ENCODE results near the gene GH1. TPM values are rescaled to one million over a fixed set of nuclear protein-coding genes. Genes with fewer than 3 reads are reported as not detected.
"Not testable (repeated sequence)": the region's sequence is repeated elsewhere in the genome, so short reads cannot be mapped to it uniquely, and the experiment has no call there.

Gene GH1
- total and polyA plus RNA-seq, 4 donors, result not detected

- ATAC-seq (ENCODE audit: low FRiP score); H3K27ac ChIP-seq (ENCODE audit: low read depth in 1 of 2, low read length in 2 of 2); H3K4me3 ChIP-seq (ENCODE audit: low read length in 2 of 2); H3K36me3 ChIP-seq (ENCODE audit: control insufficient read depth in 1 of 2, insufficient read depth in 2 of 2, low read length in 1 of 2); H3K4me1 ChIP-seq (ENCODE audit: control insufficient read depth in 1 of 2, insufficient read depth in 2 of 2, low read length in 2 of 2); H3K27me3 ChIP-seq (ENCODE audit: control insufficient read depth in 1 of 2, insufficient read depth in 2 of 2, low read length in 1 of 2); intact Hi-C loops (cut with DNase I); H3K9me3 ChIP-seq (ENCODE audit: control insufficient read depth, low read length): not testable (repeated sequence)
- peak in 1 of 2 donors; percentile 60 for DNase-seq
- 92 to 94% methylated on average over 5 of the region's 5 CpGs for WGBS, 2 donors
Observed at GRCh38 chr17:63920779-63921178, 2.1 kb upstream of the GH1 start.

- H3K4me3 ChIP-seq (ENCODE audit: low read length in 2 of 2); H3K27ac ChIP-seq (ENCODE audit: low read depth in 1 of 2, low read length in 2 of 2); H3K4me1 ChIP-seq (ENCODE audit: control insufficient read depth in 1 of 2, insufficient read depth in 2 of 2, low read length in 2 of 2); H3K36me3 ChIP-seq (ENCODE audit: control insufficient read depth in 1 of 2, insufficient read depth in 2 of 2, low read length in 1 of 2); ATAC-seq (ENCODE audit: low FRiP score); H3K9me3 ChIP-seq (ENCODE audit: control insufficient read depth, low read length); H3K27me3 ChIP-seq (ENCODE audit: control insufficient read depth in 1 of 2, insufficient read depth in 2 of 2, low read length in 1 of 2); intact Hi-C loops (cut with DNase I): not testable (repeated sequence)
- DNase-seq, result peak in 1 of 2 donors; percentile 14
- 91 to 92% methylated on average over 6 of the region's 6 CpGs for WGBS, 2 donors
Observed at GRCh38 chr17:63920050-63920449, 1.4 kb upstream of the GH1 start.

- intact Hi-C loops (cut with DNase I), result loop anchor here (5.0 to 10.0 kb wide), 3 partner anchors 105 to 213 kb away; partner anchors contain the start of genes ERN1 (in 1 of the 2) and ICAM2 (in 1 of the 2)
- 42 to 46% methylated on average over 8 of the region's 8 CpGs for WGBS, 2 donors
- peak; percentile 68 to 77 for DNase-seq
Observed at GRCh38 chr17:63919311-63919723, 678 bp upstream of the GH1 start.

GRCh38 chr17:63918305-63918704 is 334 bp downstream of the GH1 start:
- Histone ChIP-seq H3K27me3 (ENCODE audit: control insufficient read depth in 1 of 2, insufficient read depth in 2 of 2, low read length in 1 of 2) (no peaks in the 10 kb centered on the region), H3K36me3 (ENCODE audit: control insufficient read depth in 1 of 2, insufficient read depth in 2 of 2, low read length in 1 of 2) (no peaks in the 10 kb centered on the region), H3K4me3 (ENCODE audit: low read length in 2 of 2) (no peak overlapping the region), H3K27ac (ENCODE audit: low read depth in 1 of 2, low read length in 2 of 2) (no peak overlapping the region), H3K4me1 (ENCODE audit: control insufficient read depth in 1 of 2, insufficient read depth in 2 of 2, low read length in 2 of 2) (no peaks in the 10 kb centered on the region), H3K9me3 (ENCODE audit: control insufficient read depth, low read length) (no peaks in the 10 kb centered on the region)
- 52 to 54% methylated on average over 10 of the region's 10 CpGs for WGBS, 2 donors
- ATAC-seq (ENCODE audit: low FRiP score) (no peak), DNase-seq (peak; percentile 21 to 57)
- intact Hi-C loops (cut with DNase I), result loop anchor here (5.0 to 10.0 kb wide), 3 partner anchors 106 to 214 kb away; partner anchors contain the start of genes ERN1 (in 1 of the 2) and ICAM2 (in 1 of the 2)

More at GRCh38 chr17:63919311-63919723, 678 bp upstream of the GH1 start:
- H3K9me3 ChIP-seq (ENCODE audit: control insufficient read depth, low read length), result no peaks in the 10 kb centered on the region
- H3K4me3 ChIP-seq (ENCODE audit: low read length in 2 of 2), result no peak overlapping the region
- no peaks in the 10 kb centered on the region for H3K27me3 ChIP-seq (ENCODE audit: control insufficient read depth in 1 of 2, insufficient read depth in 2 of 2, low read length in 1 of 2)
- no peaks in the 10 kb centered on the region for H3K36me3 ChIP-seq (ENCODE audit: control insufficient read depth in 1 of 2, insufficient read depth in 2 of 2, low read length in 1 of 2)
- no peak overlapping the region for H3K27ac ChIP-seq (ENCODE audit: low read depth in 1 of 2, low read length in 2 of 2)
- ATAC-seq (ENCODE audit: low FRiP score), result peak; percentile 80
- no peaks in the 10 kb centered on the region for H3K4me1 ChIP-seq (ENCODE audit: control insufficient read depth in 1 of 2, insufficient read depth in 2 of 2, low read length in 2 of 2)

- H3K4me1 ChIP-seq (ENCODE audit: control insufficient read depth in 1 of 2, insufficient read depth in 2 of 2, low read length in 2 of 2), result no peaks in the 10 kb centered on the region
- no peaks in the 10 kb centered on the region for H3K9me3 ChIP-seq (ENCODE audit: control insufficient read depth, low read length)
- 79 to 82% methylated on average over 13 of the region's 13 CpGs for WGBS, 2 donors
- intact Hi-C loops (cut with DNase I), result loop anchor here (5.0 to 10.0 kb wide), 3 partner anchors 107 to 215 kb away; partner anchors contain the start of genes ERN1 (in 1 of the 2) and ICAM2 (in 1 of the 2)
- H3K4me3 ChIP-seq (ENCODE audit: low read length in 2 of 2), result no peak overlapping the region
- no peaks in the 10 kb centered on the region for H3K27me3 ChIP-seq (ENCODE audit: control insufficient read depth in 1 of 2, insufficient read depth in 2 of 2, low read length in 1 of 2)
- DNase-seq (peak; percentile 27 to 68), ATAC-seq (ENCODE audit: low FRiP score) (no peak)
- H3K36me3 ChIP-seq (ENCODE audit: control insufficient read depth in 1 of 2, insufficient read depth in 2 of 2, low read length in 1 of 2), result no peaks in the 10 kb centered on the region
- no peak overlapping the region for H3K27ac ChIP-seq (ENCODE audit: low read depth in 1 of 2, low read length in 2 of 2)
Observed at GRCh38 chr17:63917646-63918045, 993 bp downstream of the GH1 start.

GRCh38 chr17:63917206-63917605 is 1.4 kb downstream of the GH1 start:
- not testable (repeated sequence) for H3K27me3 ChIP-seq (ENCODE audit: control insufficient read depth in 1 of 2, insufficient read depth in 2 of 2, low read length in 1 of 2); H3K4me3 ChIP-seq (ENCODE audit: low read length in 2 of 2); ATAC-seq (ENCODE audit: low FRiP score); H3K36me3 ChIP-seq (ENCODE audit: control insufficient read depth in 1 of 2, insufficient read depth in 2 of 2, low read length in 1 of 2); H3K4me1 ChIP-seq (ENCODE audit: control insufficient read depth in 1 of 2, insufficient read depth in 2 of 2, low read length in 2 of 2); H3K27ac ChIP-seq (ENCODE audit: low read depth in 1 of 2, low read length in 2 of 2); H3K9me3 ChIP-seq (ENCODE audit: control insufficient read depth, low read length)
- WGBS, 2 donors, result 86 to 89% methylated on average over 7 to 11 of the region's 11 CpGs
- intact Hi-C loops (cut with DNase I), result loop anchor here (5.0 to 10.0 kb wide), 3 partner anchors 108 to 215 kb away; partner anchors contain the start of genes ERN1 (in 1 of the 2) and ICAM2 (in 1 of the 2)
- DNase-seq, result peak in 1 of 2 donors; percentile 53

GRCh38 chr17:63916566-63917185 is 2.0 kb downstream of the GH1 start:
- intact Hi-C loops (cut with DNase I), result loop anchor here (5.0 to 10.0 kb wide), 3 partner anchors 108 to 216 kb away; partner anchors contain the start of genes ERN1 (in 1 of the 2) and ICAM2 (in 1 of the 2)
- WGBS, 2 donors, result 77 to 80% methylated on average over 12 of the region's 12 CpGs
- ATAC-seq (ENCODE audit: low FRiP score) (no peak), DNase-seq (peak; percentile 29 to 34)
- Histone ChIP-seq H3K27me3 (ENCODE audit: control insufficient read depth in 1 of 2, insufficient read depth in 2 of 2, low read length in 1 of 2) (no peaks in the 10 kb centered on the region), H3K27ac (ENCODE audit: low read depth in 1 of 2, low read length in 2 of 2) (no peak overlapping the region), H3K9me3 (ENCODE audit: control insufficient read depth, low read length) (no peaks in the 10 kb centered on the region), H3K4me3 (ENCODE audit: low read length in 2 of 2) (no peak overlapping the region), H3K4me1 (ENCODE audit: control insufficient read depth in 1 of 2, insufficient read depth in 2 of 2, low read length in 2 of 2) (no peaks in the 10 kb centered on the region), H3K36me3 (ENCODE audit: control insufficient read depth in 1 of 2, insufficient read depth in 2 of 2, low read length in 1 of 2) (no peaks in the 10 kb centered on the region)

GRCh38 chr17:63915753-63916152 is 2.9 kb downstream of the GH1 start:
- not testable (repeated sequence) for H3K4me3 ChIP-seq (ENCODE audit: low read length in 2 of 2); H3K27ac ChIP-seq (ENCODE audit: low read depth in 1 of 2, low read length in 2 of 2); ATAC-seq (ENCODE audit: low FRiP score); H3K36me3 ChIP-seq (ENCODE audit: control insufficient read depth in 1 of 2, insufficient read depth in 2 of 2, low read length in 1 of 2); H3K9me3 ChIP-seq (ENCODE audit: control insufficient read depth, low read length); H3K27me3 ChIP-seq (ENCODE audit: control insufficient read depth in 1 of 2, insufficient read depth in 2 of 2, low read length in 1 of 2); H3K4me1 ChIP-seq (ENCODE audit: control insufficient read depth in 1 of 2, insufficient read depth in 2 of 2, low read length in 2 of 2)
- intact Hi-C loops (cut with DNase I), result loop anchor here (5.0 to 10.0 kb wide), 3 partner anchors 109 to 217 kb away; partner anchors contain the start of genes ERN1 (in 1 of the 2) and ICAM2 (in 1 of the 2)
- peak; percentile 3 to 30 for DNase-seq
- WGBS, 2 donors, result 79 to 80% methylated on average over 10 of the region's 10 CpGs

GRCh38 chr17:63914471-63914870 is 4.2 kb downstream of the GH1 start:
- Histone ChIP-seq H3K27ac (ENCODE audit: low read depth in 1 of 2, low read length in 2 of 2) (no peak overlapping the region), H3K36me3 (ENCODE audit: control insufficient read depth in 1 of 2, insufficient read depth in 2 of 2, low read length in 1 of 2) (no peaks in the 10 kb centered on the region), H3K4me1 (ENCODE audit: control insufficient read depth in 1 of 2, insufficient read depth in 2 of 2, low read length in 2 of 2) (no peaks in the 10 kb centered on the region), H3K4me3 (ENCODE audit: low read length in 2 of 2) (no peak overlapping the region), H3K9me3 (ENCODE audit: control insufficient read depth, low read length) (no peaks in the 10 kb centered on the region), H3K27me3 (ENCODE audit: control insufficient read depth in 1 of 2, insufficient read depth in 2 of 2, low read length in 1 of 2) (no peaks in the 10 kb centered on the region)
- ATAC-seq (ENCODE audit: low FRiP score), result no peak
- peak; percentile 29 to 61 for DNase-seq
- 94% methylated on average over 7 of the region's 7 CpGs for WGBS, 2 donors
- intact Hi-C loops (cut with DNase I), result loop anchor here in 1 of 2 donors (5.0 to 10.0 kb wide), 2 partner anchors 110 to 223 kb away; partner anchors contain the start of gene ICAM2

Measured in aorta (tissue), 5 donors.